ENCODE results near the gene LAMTOR4.

LAMTOR4 gene

GRCh38 chr7:100119970-100120732 lies 28.6 kb upstream of the LAMTOR4 start:
- TF ChIP-seq TCF12 (IDR thresholded peaks at IDR 0.05; ENCODE audit: low read depth): no peak
- no peak for TF ChIP-seq CEBPB (IDR thresholded peaks at IDR 0.05)
- no peak for TF ChIP-seq NFIC (IDR thresholded peaks at IDR 0.05)
- TF ChIP-seq FOXM1 (IDR thresholded peaks at IDR 0.05; ENCODE audit: borderline replicate concordance, low read depth): no peak
- TF ChIP-seq TAF1 (IDR thresholded peaks at IDR 0.05; ENCODE audit: low read depth): no peak
- TF ChIP-seq MAX (IDR thresholded peaks at IDR 0.05): no peak
- no peak for TF ChIP-seq YY1 (IDR thresholded peaks at IDR 0.05; ENCODE audit: low read depth)
- no peak for TF ChIP-seq TEAD4 (IDR thresholded peaks at IDR 0.05)

DNA sequence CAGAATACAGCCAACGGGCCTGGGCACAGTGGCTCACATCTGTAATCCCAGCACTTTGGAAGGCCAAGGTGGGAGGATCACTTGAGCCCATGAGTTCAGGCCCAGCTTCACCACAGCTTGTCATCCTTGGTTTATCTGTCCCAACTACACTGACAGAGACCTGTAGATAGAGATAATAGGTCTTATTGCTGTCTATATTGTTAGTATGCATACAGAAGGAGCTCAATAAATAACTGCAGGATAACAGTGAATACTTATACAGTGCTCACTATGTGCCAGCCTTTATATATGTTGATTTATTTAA lies 28.0 kb upstream of the LAMTOR4 start:
- no peak for TF ChIP-seq USF1 (IDR thresholded peaks at IDR 0.05)
- TF ChIP-seq TEAD4 (IDR thresholded peaks at IDR 0.05): no peak
- no peak for TF ChIP-seq TCF12 (IDR thresholded peaks at IDR 0.05; ENCODE audit: low read depth)
- TF ChIP-seq EP300 (IDR thresholded peaks at IDR 0.05; ENCODE audit: borderline replicate concordance): no peak
- TF ChIP-seq NFIC (IDR thresholded peaks at IDR 0.05): no peak
- TF ChIP-seq RAD21 (IDR thresholded peaks at IDR 0.05; ENCODE audit: low read depth): no peak
- TF ChIP-seq TAF1 (IDR thresholded peaks at IDR 0.05; ENCODE audit: low read depth): no peak
- TF ChIP-seq CEBPB (IDR thresholded peaks at IDR 0.05): no peak
- TF ChIP-seq YY1 (IDR thresholded peaks at IDR 0.05; ENCODE audit: low read depth): no peak
- no peak for TF ChIP-seq CREB1 (IDR thresholded peaks at IDR 0.05; ENCODE audit: low read depth)
- no peak for TF ChIP-seq FOXM1 (IDR thresholded peaks at IDR 0.05; ENCODE audit: borderline replicate concordance, low read depth)
- no peak for TF ChIP-seq MAX (IDR thresholded peaks at IDR 0.05)
- TF ChIP-seq, protein P1, sequence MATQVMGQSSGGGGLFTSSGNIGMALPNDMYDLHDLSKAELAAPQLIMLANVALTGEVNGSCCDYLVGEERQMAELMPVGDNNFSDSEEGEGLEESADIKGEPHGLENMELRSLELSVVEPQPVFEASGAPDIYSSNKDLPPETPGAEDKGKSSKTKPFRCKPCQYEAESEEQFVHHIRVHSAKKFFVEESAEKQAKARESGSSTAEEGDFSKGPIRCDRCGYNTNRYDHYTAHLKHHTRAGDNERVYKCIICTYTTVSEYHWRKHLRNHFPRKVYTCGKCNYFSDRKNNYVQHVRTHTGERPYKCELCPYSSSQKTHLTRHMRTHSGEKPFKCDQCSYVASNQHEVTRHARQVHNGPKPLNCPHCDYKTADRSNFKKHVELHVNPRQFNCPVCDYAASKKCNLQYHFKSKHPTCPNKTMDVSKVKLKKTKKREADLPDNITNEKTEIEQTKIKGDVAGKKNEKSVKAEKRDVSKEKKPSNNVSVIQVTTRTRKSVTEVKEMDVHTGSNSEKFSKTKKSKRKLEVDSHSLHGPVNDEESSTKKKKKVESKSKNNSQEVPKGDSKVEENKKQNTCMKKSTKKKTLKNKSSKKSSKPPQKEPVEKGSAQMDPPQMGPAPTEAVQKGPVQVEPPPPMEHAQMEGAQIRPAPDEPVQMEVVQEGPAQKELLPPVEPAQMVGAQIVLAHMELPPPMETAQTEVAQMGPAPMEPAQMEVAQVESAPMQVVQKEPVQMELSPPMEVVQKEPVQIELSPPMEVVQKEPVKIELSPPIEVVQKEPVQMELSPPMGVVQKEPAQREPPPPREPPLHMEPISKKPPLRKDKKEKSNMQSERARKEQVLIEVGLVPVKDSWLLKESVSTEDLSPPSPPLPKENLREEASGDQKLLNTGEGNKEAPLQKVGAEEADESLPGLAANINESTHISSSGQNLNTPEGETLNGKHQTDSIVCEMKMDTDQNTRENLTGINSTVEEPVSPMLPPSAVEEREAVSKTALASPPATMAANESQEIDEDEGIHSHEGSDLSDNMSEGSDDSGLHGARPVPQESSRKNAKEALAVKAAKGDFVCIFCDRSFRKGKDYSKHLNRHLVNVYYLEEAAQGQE (IDR thresholded peaks at IDR 0.05; ENCODE audit: low read depth): no peak
- TF ChIP-seq ZBTB7A (IDR thresholded peaks at IDR 0.05; ENCODE audit: low read depth): no peak
- TF ChIP-seq EGR1 (IDR thresholded peaks at IDR 0.05): no peak

DNA sequence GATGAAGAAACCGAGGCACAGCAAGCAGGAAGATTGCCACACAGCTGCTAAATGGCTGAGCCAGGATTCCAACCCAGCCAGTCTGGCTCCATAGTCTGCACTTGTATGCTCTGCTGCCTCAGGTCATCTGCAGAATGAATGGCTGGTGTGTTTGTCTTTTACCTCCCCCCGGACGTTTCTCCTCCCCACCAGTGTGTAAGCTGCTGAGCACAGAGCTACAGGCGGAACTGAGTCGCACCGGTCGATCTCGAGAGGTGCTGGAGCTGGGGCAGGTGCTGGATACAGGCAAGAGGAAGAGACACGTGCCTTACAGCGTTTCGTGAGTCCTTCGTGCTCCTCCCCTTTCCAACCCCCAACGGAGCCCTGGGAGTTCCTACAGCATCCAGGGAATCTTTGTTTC lies 26.7 kb upstream of the LAMTOR4 start:
- TF ChIP-seq CEBPB (IDR thresholded peaks at IDR 0.05): no peak
- no peak for TF ChIP-seq CREB1 (IDR thresholded peaks at IDR 0.05; ENCODE audit: low read depth)
- no peak for TF ChIP-seq USF1 (IDR thresholded peaks at IDR 0.05)
- TF ChIP-seq YY1 (IDR thresholded peaks at IDR 0.05; ENCODE audit: low read depth): no peak
- no peak for TF ChIP-seq RAD21 (IDR thresholded peaks at IDR 0.05; ENCODE audit: low read depth)
- no peak for TF ChIP-seq MAX (IDR thresholded peaks at IDR 0.05)
- TF ChIP-seq NFIC (IDR thresholded peaks at IDR 0.05): no peak
- no peak for TF ChIP-seq TEAD4 (IDR thresholded peaks at IDR 0.05)
- no peak for TF ChIP-seq FOXM1 (IDR thresholded peaks at IDR 0.05; ENCODE audit: borderline replicate concordance, low read depth)
- TF ChIP-seq, protein P1 (IDR thresholded peaks at IDR 0.05; ENCODE audit: low read depth): no peak
- TF ChIP-seq EGR1 (IDR thresholded peaks at IDR 0.05): no peak

DNA sequence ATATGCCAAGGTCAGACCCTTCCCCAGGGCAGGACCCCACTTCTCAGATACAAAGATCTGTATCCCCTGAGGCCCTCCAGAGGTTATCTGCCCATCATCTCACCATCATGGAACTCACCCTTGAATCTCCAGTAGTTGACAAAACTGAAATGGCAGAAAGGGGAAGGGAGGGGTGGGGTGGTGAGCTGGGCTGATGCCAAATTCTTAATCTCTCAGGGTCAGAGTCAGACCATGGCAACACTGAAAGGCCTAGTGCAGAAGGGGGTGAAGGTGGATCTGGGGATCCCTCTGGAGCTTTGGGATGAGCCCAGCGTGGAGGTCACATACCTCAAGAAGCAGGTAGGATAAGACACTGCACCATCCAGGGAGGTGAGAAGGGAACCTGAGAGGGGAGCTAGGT lies 26.1 kb upstream of the LAMTOR4 start:
- TF ChIP-seq CEBPB (IDR thresholded peaks at IDR 0.05) (no peak), USF1 (IDR thresholded peaks at IDR 0.05) (no peak), TCF12 (IDR thresholded peaks at IDR 0.05; ENCODE audit: low read depth) (no peak), CREB1 (IDR thresholded peaks at IDR 0.05; ENCODE audit: low read depth) (no peak), FOXM1 (IDR thresholded peaks at IDR 0.05; ENCODE audit: borderline replicate concordance, low read depth) (no peak), RAD21 (IDR thresholded peaks at IDR 0.05; ENCODE audit: low read depth) (no peak), EGR1 (IDR thresholded peaks at IDR 0.05) (no peak), NFIC (IDR thresholded peaks at IDR 0.05) (no peak), EP300 (IDR thresholded peaks at IDR 0.05; ENCODE audit: borderline replicate concordance) (no peak), MAX (IDR thresholded peaks at IDR 0.05) (no peak), TEAD4 (IDR thresholded peaks at IDR 0.05) (no peak), YY1 (IDR thresholded peaks at IDR 0.05; ENCODE audit: low read depth) (no peak), ZBTB7A (IDR thresholded peaks at IDR 0.05; ENCODE audit: low read depth) (no peak), TAF1 (IDR thresholded peaks at IDR 0.05; ENCODE audit: low read depth) (no peak)
- TF ChIP-seq, protein P1 (IDR thresholded peaks at IDR 0.05; ENCODE audit: low read depth): no peak

Data from Ishikawa (cell line).